ENCODE data around the gene TMEM130.

DNA sequence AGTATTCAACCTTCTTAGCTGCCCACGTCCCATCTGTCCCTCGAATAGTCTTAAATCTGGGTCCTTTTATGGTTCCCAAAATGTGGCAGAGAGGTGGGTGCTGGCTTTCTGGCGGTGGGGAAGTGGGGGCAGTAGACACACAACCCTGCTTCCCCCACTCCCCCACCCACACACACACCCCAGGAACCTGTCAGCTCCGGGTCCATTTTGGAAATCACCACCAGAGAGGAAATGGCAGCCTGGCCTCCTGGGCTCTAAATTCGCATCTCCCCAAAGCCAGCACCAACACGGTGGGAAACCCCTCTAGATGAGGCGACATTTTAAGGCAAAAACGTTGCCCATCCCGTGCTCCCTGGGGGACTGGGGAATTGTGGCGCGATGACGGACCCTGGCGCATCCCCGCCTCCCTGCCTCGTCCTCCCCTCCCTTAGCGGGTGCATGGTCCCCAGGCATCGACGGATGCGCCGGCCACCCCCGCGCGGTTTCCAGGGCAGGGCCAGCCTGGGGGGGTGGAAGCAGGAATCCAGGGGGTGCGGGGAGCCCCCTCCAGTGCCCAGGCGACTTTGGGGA is 702 bp downstream of the TMEM130 start:
- TF ChIP-seq, protein P1, sequence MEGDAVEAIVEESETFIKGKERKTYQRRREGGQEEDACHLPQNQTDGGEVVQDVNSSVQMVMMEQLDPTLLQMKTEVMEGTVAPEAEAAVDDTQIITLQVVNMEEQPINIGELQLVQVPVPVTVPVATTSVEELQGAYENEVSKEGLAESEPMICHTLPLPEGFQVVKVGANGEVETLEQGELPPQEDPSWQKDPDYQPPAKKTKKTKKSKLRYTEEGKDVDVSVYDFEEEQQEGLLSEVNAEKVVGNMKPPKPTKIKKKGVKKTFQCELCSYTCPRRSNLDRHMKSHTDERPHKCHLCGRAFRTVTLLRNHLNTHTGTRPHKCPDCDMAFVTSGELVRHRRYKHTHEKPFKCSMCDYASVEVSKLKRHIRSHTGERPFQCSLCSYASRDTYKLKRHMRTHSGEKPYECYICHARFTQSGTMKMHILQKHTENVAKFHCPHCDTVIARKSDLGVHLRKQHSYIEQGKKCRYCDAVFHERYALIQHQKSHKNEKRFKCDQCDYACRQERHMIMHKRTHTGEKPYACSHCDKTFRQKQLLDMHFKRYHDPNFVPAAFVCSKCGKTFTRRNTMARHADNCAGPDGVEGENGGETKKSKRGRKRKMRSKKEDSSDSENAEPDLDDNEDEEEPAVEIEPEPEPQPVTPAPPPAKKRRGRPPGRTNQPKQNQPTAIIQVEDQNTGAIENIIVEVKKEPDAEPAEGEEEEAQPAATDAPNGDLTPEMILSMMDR (conservative IDR thresholded peaks at IDR 0.05 in 1 of 2, IDR thresholded peaks at IDR 0.05 in 1 of 2; ENCODE audit: low read depth in 1 of 2, low read length in 2 of 2): no peak
- TF ChIP-seq EZH2 (IDR thresholded peaks at IDR 0.05; ENCODE audit: low read length, missing control alignments): peak; percentile 72
